A549 (cell line): ENCODE results near the gene IRGQ.

Source experiments
- BCL3 ChIP-seq: fragments of >200 bp; sonication (Bioruptor Twin); formaldehyde crosslinking; IDR thresholded peaks from 3 replicates; pipeline ENCODE4 v1.6.1; 2016
- E2F6 ChIP-seq: IDR thresholded peaks from 2 replicates; pipeline ENCODE4 v1.6.1; 2012; ENCODE audit warnings: low read depth, borderline replicate concordance
- HDAC2 ChIP-seq: fragments of 200-600 bp; sonication (generic); IDR thresholded peaks from 2 replicates; pipeline ENCODE4 v1.6.1; 2016
- MYC ChIP-seq: IDR thresholded peaks from 2 replicates; pipeline ENCODE4 v1.6.1; 2012; ENCODE audit warnings: mild to moderate bottlenecking, inconsistent platforms, low read length, improper control_type of control experiment, borderline replicate concordance
- POLR2A ChIP-seq: IDR thresholded peaks from 2 replicates; pipeline ENCODE4 v1.6.1; 2012; ENCODE audit warnings: mild to moderate bottlenecking, low read length
- RCOR1 ChIP-seq: fragments of 150-350 bp; IDR thresholded peaks from 2 replicates; pipeline ENCODE4 v1.6.1; 2014; ENCODE audit warnings: antibody characterized with exemption, low read length, low read depth
- TF ChIP-seq, protein P1 (sequence below): fragments of >200 bp; sonication (Bioruptor Twin); formaldehyde crosslinking; IDR thresholded peaks from 3 replicates; pipeline ENCODE4 v1.5.1; 2016
- TF ChIP-seq, protein P2 (sequence below): fragments of 250-450 bp; sonication (Bioruptor Pico); IDR thresholded peaks from 2 replicates; pipeline ENCODE4 v1.5.0; 2021; ENCODE audit warnings: mild to moderate bottlenecking, moderate library complexity, borderline replicate concordance
- TF ChIP-seq, protein P3 (sequence below): IDR thresholded peaks from 2 replicates; pipeline ENCODE4 v1.6.1; 2012
- TF ChIP-seq, protein P4 (sequence below): IDR thresholded peaks from 2 replicates; pipeline ENCODE4 v1.6.1; 2012

DNA sequence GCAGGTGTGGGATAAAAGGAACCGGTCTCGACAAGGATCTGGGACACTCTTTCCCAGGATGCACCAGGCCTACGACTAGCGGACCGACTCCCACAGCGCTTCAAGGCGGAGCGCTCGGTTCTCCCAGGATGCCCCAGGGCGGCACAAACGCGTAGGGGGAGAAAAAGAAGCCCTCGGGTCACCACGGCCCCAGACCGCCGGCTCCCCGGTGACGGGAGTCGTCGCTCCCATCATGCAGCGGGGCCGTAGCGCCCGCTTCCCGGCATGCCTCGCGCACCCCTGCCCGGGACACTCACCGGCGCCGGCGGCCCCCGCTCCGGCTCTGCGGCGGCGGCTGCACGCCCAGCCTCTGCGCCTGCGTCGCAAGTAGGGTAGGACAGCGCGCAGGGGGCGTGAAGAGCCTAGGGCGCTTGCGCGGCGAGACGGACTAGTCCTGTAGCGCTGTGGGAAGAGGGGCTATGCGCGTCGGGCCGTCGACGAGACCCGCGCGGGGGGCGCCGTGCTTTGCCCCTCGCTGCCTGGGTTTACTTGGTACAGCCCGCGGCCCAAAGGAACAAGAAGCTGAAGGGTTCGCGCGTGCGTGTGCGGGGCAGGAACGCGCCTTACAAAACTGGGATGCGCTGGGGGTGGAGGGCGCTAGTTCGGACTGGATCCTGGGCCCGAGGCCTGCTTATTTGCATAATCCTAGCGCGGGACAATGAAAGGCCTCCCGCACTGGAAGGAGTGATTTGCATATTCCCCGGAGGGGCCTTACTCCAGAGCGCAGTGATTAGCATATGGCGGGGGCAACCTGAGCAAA is 23.5 kb upstream of the IRGQ start, which contains the start of gene ZNF428:
- TF ChIP-seq HDAC2 (no peak), E2F6 (peak; percentile 96), MYC (no peak), BCL3 (peak; percentile 64; the same call in 2 of the 3 replicates), POLR2A (peak; percentile 83), RCOR1 (no peak)
- TF ChIP-seq, protein P1, sequence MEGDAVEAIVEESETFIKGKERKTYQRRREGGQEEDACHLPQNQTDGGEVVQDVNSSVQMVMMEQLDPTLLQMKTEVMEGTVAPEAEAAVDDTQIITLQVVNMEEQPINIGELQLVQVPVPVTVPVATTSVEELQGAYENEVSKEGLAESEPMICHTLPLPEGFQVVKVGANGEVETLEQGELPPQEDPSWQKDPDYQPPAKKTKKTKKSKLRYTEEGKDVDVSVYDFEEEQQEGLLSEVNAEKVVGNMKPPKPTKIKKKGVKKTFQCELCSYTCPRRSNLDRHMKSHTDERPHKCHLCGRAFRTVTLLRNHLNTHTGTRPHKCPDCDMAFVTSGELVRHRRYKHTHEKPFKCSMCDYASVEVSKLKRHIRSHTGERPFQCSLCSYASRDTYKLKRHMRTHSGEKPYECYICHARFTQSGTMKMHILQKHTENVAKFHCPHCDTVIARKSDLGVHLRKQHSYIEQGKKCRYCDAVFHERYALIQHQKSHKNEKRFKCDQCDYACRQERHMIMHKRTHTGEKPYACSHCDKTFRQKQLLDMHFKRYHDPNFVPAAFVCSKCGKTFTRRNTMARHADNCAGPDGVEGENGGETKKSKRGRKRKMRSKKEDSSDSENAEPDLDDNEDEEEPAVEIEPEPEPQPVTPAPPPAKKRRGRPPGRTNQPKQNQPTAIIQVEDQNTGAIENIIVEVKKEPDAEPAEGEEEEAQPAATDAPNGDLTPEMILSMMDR: no peak
- TF ChIP-seq, protein P2, sequence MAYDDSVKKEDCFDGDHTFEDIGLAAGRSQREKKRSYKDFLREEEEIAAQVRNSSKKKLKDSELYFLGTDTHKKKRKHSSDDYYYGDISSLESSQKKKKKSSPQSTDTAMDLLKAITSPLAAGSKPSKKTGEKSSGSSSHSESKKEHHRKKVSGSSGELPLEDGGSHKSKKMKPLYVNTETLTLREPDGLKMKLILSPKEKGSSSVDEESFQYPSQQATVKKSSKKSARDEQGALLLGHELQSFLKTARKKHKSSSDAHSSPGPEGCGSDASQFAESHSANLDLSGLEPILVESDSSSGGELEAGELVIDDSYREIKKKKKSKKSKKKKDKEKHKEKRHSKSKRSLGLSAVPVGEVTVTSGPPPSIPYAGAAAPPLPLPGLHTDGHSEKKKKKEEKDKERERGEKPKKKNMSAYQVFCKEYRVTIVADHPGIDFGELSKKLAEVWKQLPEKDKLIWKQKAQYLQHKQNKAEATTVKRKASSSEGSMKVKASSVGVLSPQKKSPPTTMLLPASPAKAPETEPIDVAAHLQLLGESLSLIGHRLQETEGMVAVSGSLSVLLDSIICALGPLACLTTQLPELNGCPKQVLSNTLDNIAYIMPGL (CRISPR knock-in tag): no peak
- TF ChIP-seq, protein P3, sequence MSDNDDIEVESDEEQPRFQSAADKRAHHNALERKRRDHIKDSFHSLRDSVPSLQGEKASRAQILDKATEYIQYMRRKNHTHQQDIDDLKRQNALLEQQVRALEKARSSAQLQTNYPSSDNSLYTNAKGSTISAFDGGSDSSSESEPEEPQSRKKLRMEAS: peak; percentile 95
- TF ChIP-seq, protein P4, sequence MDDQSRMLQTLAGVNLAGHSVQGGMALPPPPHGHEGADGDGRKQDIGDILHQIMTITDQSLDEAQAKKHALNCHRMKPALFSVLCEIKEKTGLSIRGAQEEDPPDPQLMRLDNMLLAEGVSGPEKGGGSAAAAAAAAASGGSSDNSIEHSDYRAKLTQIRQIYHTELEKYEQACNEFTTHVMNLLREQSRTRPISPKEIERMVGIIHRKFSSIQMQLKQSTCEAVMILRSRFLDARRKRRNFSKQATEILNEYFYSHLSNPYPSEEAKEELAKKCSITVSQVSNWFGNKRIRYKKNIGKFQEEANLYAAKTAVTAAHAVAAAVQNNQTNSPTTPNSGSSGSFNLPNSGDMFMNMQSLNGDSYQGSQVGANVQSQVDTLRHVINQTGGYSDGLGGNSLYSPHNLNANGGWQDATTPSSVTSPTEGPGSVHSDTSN: peak; percentile 29; the same call in 1 of the 2 replicates
